NCI-H524 (cell line): ENCODE results near the gene NTN1.
"Not testable (repeated sequence)": the region's sequence is repeated elsewhere in the genome, so short reads cannot be mapped to it uniquely, and the experiment has no call there.

ENCODE experiments used
- DNase-seq, 2 experiments: peaks; one replicate each; lab custom pipeline; 2025; lab: John Stamatoyannopoulos, UW

Gene NTN1

GRCh38 chr17:9244066-9245052 lies 223.0 kb downstream of the NTN1 start:
- DNase-seq: no peak

- DNase-seq: no peak
These were observed 226.2 kb downstream of the NTN1 start for GRCh38 chr17:9247401-9247938.

GRCh38 chr17:9249245-9249953 lies 228.1 kb downstream of the NTN1 start:
- no peak for DNase-seq

GRCh38 chr17:9251273-9251672 lies 230.0 kb downstream of the NTN1 start:
- DNase-seq: no peak

- DNase-seq: no peak
These were observed 232.0 kb downstream of the NTN1 start for GRCh38 chr17:9253308-9253707.

GRCh38 chr17:9254841-9255240 lies 233.5 kb downstream of the NTN1 start:
- no peak for DNase-seq

GRCh38 chr17:9255833-9256232 lies 234.5 kb downstream of the NTN1 start:
- DNase-seq: no peak

- no peak for DNase-seq
These were observed 235.0 kb downstream of the NTN1 start for GRCh38 chr17:9256361-9256750.

- no peak for DNase-seq
These were observed 235.7 kb downstream of the NTN1 start for GRCh38 chr17:9256751-9257629.

GRCh38 chr17:9257630-9257965 lies 236.3 kb downstream of the NTN1 start:
- DNase-seq: not testable (repeated sequence)

- DNase-seq: no peak
These were observed 237.1 kb downstream of the NTN1 start for GRCh38 chr17:9258115-9259015.

- no peak for DNase-seq
These were observed 238.1 kb downstream of the NTN1 start for GRCh38 chr17:9259419-9259818.

GRCh38 chr17:9261081-9262012 lies 240.0 kb downstream of the NTN1 start:
- DNase-seq: no peak

GRCh38 chr17:9266031-9266680 lies 244.8 kb downstream of the NTN1 start:
- DNase-seq: no peak

GRCh38 chr17:9266697-9267117 lies 245.4 kb downstream of the NTN1 start:
- no peak for DNase-seq

- no peak for DNase-seq
These were observed 247.2 kb downstream of the NTN1 start for GRCh38 chr17:9268546-9268945.

GRCh38 chr17:9269350-9270035 lies 248.2 kb downstream of the NTN1 start:
- DNase-seq: no peak

GRCh38 chr17:9270921-9271320 lies 249.6 kb downstream of the NTN1 start:
- DNase-seq: no peak

GRCh38 chr17:9271989-9272388 lies 250.7 kb downstream of the NTN1 start:
- DNase-seq: no peak
